ENCODE data around the gene LRMDA.

- TF ChIP-seq POLR2A (IDR thresholded peaks at IDR 0.05) (no peak), CTCF (IDR thresholded peaks at IDR 0.05) (no peak)
These were observed 263.4 kb downstream of the LRMDA start for GRCh38 chr10:75694790-75695189.

Measured in adrenal gland (tissue), 5 donors.